ENCODE data around the gene TNIK.

GRCh38 chr3:171339598-171339997 lies 120.6 kb downstream of the TNIK start:
- TF ChIP-seq CTCF (IDR thresholded peaks at IDR 0.05; ENCODE audit: low read length) = no peak
- no peak for TF ChIP-seq EZH2 (IDR thresholded peaks at IDR 0.05; ENCODE audit: borderline replicate concordance, low read length)

Measured in OCI-LY1 (cell line).